GM18505 (cell line): ENCODE results near the gene TEC.

Source experiments
- ATAC-seq: cut with Tn5 transposase; IDR thresholded peaks from one replicate; pipeline ENCODE4 v1.9.1; 2021; ENCODE audit not compliant: unreplicated experiment
- POLR2A ChIP-seq: IDR thresholded peaks from 4 replicates; pipeline ENCODE4 v1.6.1; 2011; ENCODE audit warnings: borderline replicate concordance; ENCODE audit not compliant: insufficient read depth, insufficient read length; ENCODE audit errors: extremely low read depth

Gene TEC

DNA sequence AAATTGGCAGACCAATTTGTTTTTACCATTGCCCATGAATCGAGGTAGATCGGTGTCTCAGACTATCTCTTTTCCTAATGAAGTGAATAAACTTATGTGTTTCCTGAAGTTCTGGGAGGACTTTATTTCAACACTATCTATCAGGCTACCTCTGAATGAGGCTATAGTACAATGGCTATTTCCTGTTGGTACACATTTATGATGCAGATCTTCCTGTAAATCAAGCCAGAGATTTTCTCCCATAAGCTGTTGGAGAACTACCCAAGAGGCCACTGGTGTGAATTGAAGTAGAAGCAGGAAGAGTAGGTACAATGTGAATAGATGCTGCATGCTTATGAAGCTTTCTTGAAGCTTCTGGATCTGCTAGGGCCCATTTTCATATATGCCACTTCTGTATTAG, 151.6 kb downstream of the TEC start:
- no peak for TF ChIP-seq POLR2A
- no peak for ATAC-seq

DNA sequence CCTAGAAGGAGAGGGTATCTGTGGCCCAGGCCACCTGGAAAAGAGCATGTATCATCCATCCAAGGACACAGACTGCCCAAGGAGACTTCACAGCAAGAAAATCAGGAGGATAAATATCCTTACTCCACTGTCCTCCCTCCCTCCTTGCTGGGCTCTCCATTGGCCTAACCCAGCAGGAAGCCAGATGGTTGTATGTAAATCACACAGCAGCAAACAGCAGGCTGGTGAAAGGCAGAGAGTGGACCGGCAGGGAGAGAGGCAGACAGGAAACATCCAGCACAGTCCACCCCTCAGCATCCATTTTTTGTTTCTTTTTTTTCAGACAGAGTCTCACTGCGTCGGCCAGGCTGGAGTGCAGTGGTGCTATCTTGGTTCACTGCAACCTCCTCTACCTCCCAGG, 153.1 kb downstream of the TEC start:
- ATAC-seq: no peak
- TF ChIP-seq POLR2A: no peak

DNA sequence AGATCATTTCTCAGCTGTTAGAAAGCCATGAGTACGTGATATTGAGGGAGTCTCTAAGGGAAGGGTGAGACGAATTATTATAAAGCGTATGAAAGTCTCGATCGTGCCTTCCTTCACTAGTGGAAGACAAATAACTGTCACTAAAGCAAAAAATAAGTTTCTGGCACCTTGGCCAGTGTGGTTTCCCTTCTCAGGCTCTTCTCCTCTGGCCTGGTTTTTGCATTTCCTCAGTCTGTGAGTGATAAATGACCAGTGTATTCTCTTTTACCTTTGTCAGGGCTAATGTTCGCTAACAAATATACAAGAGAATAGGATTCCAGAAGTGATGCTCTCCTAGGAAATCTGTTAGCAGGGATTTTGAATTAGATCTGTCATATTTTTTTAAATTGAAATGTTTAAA, 155.2 kb downstream of the TEC start:
- no peak for TF ChIP-seq POLR2A

DNA sequence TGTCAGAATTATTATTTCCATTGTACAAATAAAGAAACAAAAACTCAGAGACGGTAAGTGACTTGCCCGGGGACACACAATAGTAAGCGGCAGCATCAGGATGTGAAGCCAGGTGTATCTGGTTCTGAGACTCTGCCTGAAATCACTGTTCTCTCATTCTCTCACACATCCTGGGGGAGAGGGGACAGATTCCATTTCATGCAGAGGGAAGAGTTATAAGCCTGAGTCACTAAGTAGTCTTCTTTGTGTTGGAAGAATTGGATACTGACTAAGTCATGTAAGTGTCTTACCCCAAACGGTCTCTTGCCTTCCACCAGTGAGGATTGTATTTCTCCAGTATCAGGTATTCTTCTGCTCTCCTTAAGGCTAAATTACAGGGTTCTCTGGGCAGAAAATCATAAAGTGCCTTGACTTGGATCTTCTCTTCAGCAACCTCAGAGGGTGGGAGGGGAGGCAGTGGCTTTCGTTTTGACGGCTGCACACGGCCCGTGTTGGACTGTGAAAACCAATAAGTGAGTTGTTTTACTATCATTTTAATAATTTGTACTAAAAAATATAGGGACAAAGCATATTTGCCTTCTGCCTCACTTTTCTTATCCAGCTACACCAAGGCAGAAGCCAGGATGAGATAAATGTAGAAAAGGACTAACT, 157.5 kb downstream of the TEC start:
- no peak for ATAC-seq
- TF ChIP-seq POLR2A: no peak

More for the DNA sequence above, 155.2 kb downstream of the TEC start:
- ATAC-seq: no peak

DNA sequence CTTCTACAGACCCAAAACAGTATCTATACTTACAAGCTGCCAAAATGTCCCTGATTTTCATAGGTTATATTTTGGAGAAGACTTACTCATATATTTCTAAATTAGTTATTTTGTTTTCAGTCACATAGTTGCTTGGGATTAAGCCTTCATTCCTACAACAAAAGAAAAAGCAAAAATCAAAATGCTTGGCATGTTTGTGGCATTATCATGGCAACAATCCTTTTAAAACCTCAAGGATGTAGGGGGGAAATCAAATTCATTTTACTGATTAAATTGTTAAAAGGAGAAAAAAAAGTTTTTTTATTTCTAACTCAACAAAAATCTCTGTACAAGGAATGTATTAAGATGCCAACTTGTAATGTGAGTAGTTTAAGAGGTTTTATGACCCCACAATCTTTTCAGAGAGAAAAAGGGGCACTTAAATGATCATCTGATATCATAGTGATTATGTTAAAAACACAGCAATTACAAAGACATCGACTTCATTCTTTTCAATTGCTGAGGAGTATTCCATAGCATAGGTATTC, 159.1 kb downstream of the TEC start:
- no peak for TF ChIP-seq POLR2A
- no peak for ATAC-seq

DNA sequence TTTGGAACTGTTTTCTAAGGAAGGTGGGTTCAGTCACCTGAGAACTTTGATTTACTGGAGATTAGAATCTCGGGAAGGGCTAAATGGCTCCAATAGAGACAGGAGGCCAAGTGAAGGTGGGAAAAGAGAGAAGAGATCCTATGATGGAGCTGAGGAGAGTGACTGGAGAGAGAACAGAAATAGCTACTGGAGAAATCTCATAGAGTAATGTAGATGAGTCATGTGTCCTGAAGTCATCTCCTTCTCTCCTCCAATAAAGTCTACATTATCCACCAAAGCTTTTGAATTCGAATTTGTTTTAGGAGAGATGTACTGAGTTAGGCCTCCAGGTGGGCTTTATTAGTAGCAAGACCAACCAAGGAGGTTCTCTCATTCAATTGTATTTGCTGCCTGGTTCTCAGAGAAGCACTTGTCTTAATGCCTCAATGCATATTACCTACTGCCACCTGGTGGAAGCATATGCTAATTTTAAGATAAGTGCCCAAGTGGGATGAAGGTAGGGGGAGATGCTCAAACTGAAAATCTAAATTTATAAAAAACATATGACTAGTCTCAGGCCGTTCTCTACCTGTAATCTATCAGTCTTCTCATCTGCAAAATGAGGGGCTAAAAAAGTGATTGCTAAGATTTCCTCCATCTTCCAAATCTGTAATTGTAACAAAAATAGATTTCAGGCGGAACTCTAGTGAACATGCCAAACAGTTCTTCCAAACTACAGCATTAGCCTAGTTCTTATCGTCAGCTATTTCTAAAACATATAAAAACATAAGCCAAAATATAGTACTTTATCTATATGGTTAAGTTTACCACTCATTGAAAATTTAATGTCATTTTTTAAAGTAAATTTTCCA, 160.0 kb downstream of the TEC start:
- ATAC-seq: no peak
- no peak for TF ChIP-seq POLR2A

DNA sequence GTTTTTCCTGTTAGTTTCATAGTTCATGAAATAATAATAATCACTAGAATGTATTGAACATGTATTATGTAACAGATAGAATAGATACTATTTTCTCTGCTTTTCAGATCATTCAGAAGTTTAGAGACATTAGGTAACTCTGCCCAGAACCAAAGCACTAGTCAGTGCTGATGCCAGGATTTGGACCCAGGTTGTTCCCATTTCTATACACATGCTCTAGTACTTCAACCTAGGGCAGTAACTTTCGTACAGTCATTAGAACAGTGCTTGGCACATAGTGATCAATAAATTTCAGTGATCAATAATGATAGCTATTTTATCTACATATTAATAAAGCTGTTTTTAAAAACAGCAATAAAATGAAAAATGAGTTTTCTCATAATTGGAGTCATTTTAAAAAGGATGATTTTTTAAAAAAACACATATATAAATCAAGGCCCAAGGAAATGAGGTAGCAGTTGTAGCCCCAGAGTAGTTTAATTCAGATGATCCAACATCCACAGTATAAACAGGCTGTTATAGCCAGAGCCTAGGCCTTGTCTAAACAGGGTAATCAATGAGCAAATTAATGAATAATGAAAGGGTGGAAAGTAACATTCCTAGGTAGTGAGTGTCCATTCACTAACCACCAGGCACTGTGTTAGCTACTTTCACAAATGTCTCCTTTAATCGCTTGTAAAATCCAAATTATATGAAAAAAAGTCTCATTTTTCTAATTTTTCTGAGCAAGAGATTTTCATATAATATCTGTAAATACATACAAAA, 161.1 kb downstream of the TEC start:
- TF ChIP-seq POLR2A: no peak
- no peak for ATAC-seq

DNA sequence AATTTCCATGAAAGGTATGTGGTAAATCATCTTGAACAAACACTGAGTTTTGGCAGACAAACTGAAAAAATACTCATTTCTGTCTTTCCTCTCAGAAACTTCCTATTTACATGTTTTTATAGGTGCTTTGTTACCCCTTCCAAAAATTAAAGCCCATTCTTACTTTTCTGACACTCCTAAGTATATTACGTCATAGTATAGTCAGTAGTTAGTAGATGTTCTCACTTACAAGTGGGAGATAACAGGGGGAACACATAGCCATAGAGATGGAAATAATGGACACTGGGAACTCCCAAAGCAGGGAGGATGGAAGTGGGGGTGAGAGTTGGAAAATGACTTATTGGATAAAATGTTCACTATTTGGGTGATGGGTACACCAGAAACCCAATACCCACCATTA, 164.4 kb downstream of the TEC start:
- no peak for TF ChIP-seq POLR2A
- ATAC-seq: no peak

DNA sequence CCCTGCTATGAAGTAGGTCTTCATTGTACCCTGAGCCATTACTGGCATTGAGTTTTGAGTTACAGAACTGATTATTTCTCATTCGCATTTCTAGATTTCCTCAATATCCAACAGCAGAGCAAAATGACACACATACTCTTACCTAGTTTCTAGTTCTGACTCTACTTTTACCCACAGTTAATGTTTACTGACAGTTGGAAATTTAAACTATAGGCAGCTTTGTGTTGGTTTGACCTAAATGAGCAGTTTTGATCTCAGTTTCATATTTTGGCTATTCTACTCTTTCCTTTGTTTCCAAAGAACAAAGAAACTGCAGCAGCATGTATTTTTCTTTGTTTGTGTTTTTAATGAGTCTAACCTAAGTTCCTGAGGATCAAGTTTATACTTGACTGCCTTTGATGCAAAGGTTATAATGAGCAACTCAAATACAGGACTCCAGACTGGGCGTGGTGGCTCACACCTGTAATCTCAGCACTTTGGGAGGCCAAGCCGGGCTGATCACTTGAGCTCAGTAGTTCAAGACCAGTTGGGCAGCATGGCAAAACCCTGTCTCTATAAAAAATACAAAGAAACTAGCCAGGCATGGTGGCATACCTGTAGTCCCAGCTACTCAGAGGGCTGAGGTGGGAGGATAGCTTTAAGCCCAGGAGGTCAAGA, 166.0 kb downstream of the TEC start:
- no peak for TF ChIP-seq POLR2A
- no peak for ATAC-seq

DNA sequence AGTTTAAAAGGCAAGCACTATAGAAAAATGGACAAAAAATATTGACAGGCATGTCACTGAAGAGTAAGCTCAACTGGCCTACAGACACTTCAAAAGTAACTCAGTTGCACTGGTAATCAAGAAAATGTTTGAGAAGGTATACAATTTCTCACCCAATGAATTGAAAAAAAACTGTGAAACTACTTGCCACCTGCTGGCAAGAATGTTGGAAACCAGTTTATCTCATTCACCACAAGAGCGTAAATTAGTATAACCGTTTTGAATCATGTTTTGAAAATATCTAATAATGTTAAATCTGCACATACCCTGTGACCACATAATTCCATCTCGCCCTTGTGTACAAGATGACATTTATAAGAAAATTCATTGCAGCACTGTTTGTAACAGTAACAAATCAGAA, 167.3 kb downstream of the TEC start:
- no peak for ATAC-seq
- TF ChIP-seq POLR2A: no peak

DNA sequence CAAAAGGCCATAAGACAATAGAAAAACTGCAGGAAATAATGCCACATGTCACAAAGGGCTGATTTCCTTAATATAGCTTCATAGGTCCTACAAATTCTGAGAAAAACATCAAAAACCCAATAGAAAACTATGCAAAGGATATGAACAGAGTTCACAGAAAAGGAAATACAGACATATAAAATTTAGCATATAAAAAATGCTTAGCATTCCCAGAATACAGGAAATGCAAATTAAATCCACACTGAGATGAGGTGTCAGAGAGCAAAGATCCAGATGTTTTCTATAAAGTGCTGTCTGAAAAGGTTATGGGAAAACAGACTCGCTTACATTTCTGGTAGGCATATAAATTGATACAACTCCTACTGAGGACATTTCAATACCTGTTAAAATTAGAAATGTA, 169.4 kb downstream of the TEC start:
- ATAC-seq: no peak
- no peak for TF ChIP-seq POLR2A

DNA sequence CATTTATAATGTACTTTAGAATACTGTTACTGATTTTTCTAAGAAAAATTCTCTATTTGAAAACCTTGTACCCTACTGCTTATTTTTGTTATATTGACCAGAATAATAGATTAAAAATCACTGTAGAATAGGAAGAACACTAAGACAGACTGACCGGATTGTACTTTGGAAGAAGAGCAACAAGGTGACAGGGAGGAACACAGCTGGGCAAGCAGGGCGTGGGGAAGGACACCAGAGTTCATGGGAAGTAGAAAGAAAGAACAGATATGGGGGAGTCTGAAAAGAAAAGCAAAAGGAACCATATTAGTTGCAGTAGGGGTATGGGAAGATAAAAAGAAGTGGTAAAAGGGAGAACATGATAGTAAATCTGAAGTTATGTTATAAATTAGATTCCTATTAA, 174.2 kb downstream of the TEC start:
- ATAC-seq: no peak
- TF ChIP-seq POLR2A: no peak

DNA sequence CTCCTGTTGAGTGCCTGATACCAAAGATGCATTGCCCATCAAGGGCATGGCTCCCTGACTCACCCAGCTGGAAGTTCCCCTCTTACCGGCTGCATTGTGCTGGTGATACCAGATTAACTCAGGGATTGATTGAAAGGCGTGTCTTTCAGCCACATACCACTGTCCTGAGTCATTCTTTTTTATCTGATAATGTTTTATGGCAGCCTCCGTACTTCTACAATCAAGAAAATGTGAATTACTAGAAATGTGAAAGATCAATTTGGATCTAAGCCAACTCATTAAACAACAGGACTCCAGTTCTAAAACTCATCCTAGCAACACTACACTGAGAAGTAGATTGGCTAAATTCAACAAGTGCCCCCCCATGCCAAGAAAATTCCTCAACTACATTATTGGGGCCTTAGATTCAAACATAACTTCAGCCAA, 175.6 kb downstream of the TEC start:
- no peak for TF ChIP-seq POLR2A
- ATAC-seq: no peak

DNA sequence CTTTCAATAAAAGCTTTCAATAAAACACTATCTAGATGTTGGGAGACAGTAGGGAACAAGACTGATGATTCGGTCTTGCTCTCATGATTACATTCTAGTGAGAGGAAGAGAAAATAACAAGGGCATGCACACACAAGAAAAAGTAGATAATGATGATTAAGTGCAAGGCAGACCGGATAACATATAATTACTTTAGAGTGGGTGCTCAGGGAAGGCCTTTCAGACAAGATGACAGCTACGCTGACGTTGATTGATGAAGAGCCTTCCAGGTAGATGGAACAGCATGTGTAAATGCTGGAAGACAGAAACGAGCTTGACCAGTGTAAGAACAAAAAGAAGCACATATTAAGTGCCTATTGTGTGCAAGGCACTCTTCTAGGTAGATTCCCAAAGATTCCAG, 179.0 kb downstream of the TEC start:
- no peak for ATAC-seq

More for the DNA sequence above, 179.0 kb downstream of the TEC start:
- TF ChIP-seq POLR2A: no peak
